ENCODE data around the gene DGKG.

Gene DGKG

DNA sequence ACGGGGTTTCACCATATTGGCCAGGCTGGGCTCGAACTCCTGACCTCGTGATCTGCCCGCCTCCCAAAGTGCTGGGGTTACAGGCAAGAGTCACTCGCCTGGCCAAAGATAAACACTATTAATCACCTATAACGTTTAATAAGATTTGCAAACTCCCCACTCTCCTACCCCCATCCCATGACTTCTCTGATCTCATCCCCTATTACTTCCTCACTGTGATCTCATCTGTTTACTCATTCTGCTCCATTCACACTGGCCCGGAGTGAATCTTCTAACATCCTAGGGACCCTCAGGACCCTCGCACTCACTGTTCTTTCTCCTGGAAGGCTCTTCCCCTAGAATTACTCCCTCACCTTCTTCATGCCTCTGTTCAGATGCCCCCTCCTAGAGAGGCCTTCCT, 78.9 kb downstream of the DGKG start:
- Histone ChIP-seq H3K27me3 (ENCODE audit: insufficient read depth, poor library complexity, severe bottlenecking) (no peaks in the 10 kb centered on the region), H3K27ac (replicated peaks) (no peak overlapping the region), H3K4me3 (replicated peaks; ENCODE audit: insufficient read depth, low read length) (no peak overlapping the region)
- TF ChIP-seq CTCF (IDR thresholded peaks at IDR 0.05; ENCODE audit: insufficient read depth, low read length): no peak
- no peak for TF ChIP-seq GABPA (IDR thresholded peaks at IDR 0.05; ENCODE audit: low read depth)
- no peak for TF ChIP-seq POLR2AphosphoS5 (IDR thresholded peaks at IDR 0.05; ENCODE audit: low read depth)
- TF ChIP-seq SPI1 (IDR thresholded peaks at IDR 0.05; ENCODE audit: borderline replicate concordance, low read depth): no peak
- TF ChIP-seq, protein P1, sequence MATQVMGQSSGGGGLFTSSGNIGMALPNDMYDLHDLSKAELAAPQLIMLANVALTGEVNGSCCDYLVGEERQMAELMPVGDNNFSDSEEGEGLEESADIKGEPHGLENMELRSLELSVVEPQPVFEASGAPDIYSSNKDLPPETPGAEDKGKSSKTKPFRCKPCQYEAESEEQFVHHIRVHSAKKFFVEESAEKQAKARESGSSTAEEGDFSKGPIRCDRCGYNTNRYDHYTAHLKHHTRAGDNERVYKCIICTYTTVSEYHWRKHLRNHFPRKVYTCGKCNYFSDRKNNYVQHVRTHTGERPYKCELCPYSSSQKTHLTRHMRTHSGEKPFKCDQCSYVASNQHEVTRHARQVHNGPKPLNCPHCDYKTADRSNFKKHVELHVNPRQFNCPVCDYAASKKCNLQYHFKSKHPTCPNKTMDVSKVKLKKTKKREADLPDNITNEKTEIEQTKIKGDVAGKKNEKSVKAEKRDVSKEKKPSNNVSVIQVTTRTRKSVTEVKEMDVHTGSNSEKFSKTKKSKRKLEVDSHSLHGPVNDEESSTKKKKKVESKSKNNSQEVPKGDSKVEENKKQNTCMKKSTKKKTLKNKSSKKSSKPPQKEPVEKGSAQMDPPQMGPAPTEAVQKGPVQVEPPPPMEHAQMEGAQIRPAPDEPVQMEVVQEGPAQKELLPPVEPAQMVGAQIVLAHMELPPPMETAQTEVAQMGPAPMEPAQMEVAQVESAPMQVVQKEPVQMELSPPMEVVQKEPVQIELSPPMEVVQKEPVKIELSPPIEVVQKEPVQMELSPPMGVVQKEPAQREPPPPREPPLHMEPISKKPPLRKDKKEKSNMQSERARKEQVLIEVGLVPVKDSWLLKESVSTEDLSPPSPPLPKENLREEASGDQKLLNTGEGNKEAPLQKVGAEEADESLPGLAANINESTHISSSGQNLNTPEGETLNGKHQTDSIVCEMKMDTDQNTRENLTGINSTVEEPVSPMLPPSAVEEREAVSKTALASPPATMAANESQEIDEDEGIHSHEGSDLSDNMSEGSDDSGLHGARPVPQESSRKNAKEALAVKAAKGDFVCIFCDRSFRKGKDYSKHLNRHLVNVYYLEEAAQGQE (IDR thresholded peaks at IDR 0.05; ENCODE audit: insufficient replicate concordance, low read depth): no peak
- DNase-seq (ENCODE audit: low read depth in 1 of 2, low spot score in 1 of 2): no peak

- TF ChIP-seq SPI1 (IDR thresholded peaks at IDR 0.05; ENCODE audit: borderline replicate concordance, low read depth) (no peak), CTCF (IDR thresholded peaks at IDR 0.05; ENCODE audit: insufficient read depth, low read length) (no peak)
- no peak for DNase-seq (ENCODE audit: low read depth in 1 of 2, low spot score in 1 of 2)
- Histone ChIP-seq H3K27ac (replicated peaks) (no peak overlapping the region), H3K27me3 (ENCODE audit: insufficient read depth, poor library complexity, severe bottlenecking) (no peaks in the 10 kb centered on the region), H3K4me3 (replicated peaks; ENCODE audit: insufficient read depth, low read length) (no peak overlapping the region)
Measured at GRCh38 chr3:186281176-186281575, 80.9 kb downstream of the DGKG start.

GRCh38 chr3:186280737-186281136, 81.3 kb downstream of the DGKG start:
- DNase-seq (ENCODE audit: low read depth in 1 of 2, low spot score in 1 of 2): no peak
- Histone ChIP-seq H3K27me3 (ENCODE audit: insufficient read depth, poor library complexity, severe bottlenecking) (no peaks in the 10 kb centered on the region), H3K4me3 (replicated peaks; ENCODE audit: insufficient read depth, low read length) (no peak overlapping the region), H3K27ac (replicated peaks) (no peak overlapping the region)
- TF ChIP-seq CTCF (IDR thresholded peaks at IDR 0.05; ENCODE audit: insufficient read depth, low read length) (no peak), GABPA (IDR thresholded peaks at IDR 0.05; ENCODE audit: low read depth) (no peak), SPI1 (IDR thresholded peaks at IDR 0.05; ENCODE audit: borderline replicate concordance, low read depth) (no peak)

DNA sequence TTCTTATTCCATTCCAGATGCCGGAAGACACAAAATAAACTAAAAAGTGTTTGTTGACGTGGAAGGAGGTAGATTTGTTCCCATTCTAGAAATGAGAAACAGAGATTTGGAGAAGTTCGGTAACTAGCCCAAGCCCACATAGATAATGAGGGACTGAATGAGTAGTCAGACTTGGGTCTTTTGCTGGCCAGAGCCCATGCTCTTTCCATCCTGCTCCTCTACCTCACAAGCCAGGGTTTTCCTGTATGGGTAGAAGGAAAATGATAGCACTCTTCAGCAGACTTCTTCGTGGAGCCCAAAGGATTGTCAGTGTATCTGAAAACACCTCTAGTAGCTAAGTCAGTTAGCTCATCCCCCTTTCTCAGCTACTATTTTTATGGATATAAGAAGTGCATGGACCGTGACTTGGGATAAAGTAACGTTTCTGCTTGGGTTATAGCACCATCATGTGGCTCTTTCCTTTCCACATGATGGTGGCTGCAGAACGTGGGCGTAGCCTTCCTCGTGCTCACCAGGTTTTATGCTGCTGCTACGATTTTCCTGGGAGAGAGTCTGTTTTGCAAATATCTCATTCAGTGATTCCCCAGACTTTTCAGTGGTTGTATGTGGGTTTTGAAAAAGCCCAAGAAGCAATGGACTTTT, 84.6 kb downstream of the DGKG start:
- TF ChIP-seq SPI1 (IDR thresholded peaks at IDR 0.05; ENCODE audit: borderline replicate concordance, low read depth): no peak
- TF ChIP-seq, protein P1 (IDR thresholded peaks at IDR 0.05; ENCODE audit: insufficient replicate concordance, low read depth): no peak
- no peak for TF ChIP-seq GABPA (IDR thresholded peaks at IDR 0.05; ENCODE audit: low read depth)
- TF ChIP-seq CTCF (IDR thresholded peaks at IDR 0.05; ENCODE audit: insufficient read depth, low read length): no peak
- no peak for TF ChIP-seq POLR2AphosphoS5 (IDR thresholded peaks at IDR 0.05; ENCODE audit: low read depth)
- H3K27me3 ChIP-seq (ENCODE audit: insufficient read depth, poor library complexity, severe bottlenecking): no peaks in the 10 kb centered on the region
- no peak overlapping the region for H3K27ac ChIP-seq (replicated peaks)
- DNase-seq (ENCODE audit: low read depth in 1 of 2, low spot score in 1 of 2): no peak
- no peak overlapping the region for H3K4me3 ChIP-seq (replicated peaks; ENCODE audit: insufficient read depth, low read length)

Data from HL-60 (cell line).